GM10248 (cell line): ENCODE data around the gene NTRK3.

ENCODE experiments used
- CTCF ChIA-PET: fragments of 300-600 bp; sonication (Branson Sonifier 250); formaldehyde crosslinking; extraction: SDS; loops from one replicate; lab custom pipeline; 2021; ENCODE audit warnings: antibody characterized with exemption; lab: Yijun Ruan, JAX
- POLR2A ChIA-PET: fragments of 350-650 bp; sonication (Branson Sonifier 250); formaldehyde crosslinking; extraction: SDS; loops from one replicate; lab custom pipeline; 2020; ENCODE audit warnings: antibody characterized with exemption; lab: Yijun Ruan, JAX
- DNase-seq: peaks from one replicate; pipeline ENCODE4 v3.0.0; 2012; ENCODE audit errors: extremely low spot score
- TF ChIP-seq, protein P1 (sequence below): IDR thresholded peaks from 2 replicates; pipeline ENCODE4 v1.5.1; 2012; ENCODE audit warnings: mild to moderate bottlenecking, low read depth; ENCODE audit errors: extremely low read depth, missing control alignments, control extremely low read depth

The NTRK3 gene

GRCh38 chr15:88002706-88003105 is 253.8 kb downstream of the NTRK3 start:
- TF ChIP-seq, protein P1, sequence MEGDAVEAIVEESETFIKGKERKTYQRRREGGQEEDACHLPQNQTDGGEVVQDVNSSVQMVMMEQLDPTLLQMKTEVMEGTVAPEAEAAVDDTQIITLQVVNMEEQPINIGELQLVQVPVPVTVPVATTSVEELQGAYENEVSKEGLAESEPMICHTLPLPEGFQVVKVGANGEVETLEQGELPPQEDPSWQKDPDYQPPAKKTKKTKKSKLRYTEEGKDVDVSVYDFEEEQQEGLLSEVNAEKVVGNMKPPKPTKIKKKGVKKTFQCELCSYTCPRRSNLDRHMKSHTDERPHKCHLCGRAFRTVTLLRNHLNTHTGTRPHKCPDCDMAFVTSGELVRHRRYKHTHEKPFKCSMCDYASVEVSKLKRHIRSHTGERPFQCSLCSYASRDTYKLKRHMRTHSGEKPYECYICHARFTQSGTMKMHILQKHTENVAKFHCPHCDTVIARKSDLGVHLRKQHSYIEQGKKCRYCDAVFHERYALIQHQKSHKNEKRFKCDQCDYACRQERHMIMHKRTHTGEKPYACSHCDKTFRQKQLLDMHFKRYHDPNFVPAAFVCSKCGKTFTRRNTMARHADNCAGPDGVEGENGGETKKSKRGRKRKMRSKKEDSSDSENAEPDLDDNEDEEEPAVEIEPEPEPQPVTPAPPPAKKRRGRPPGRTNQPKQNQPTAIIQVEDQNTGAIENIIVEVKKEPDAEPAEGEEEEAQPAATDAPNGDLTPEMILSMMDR, result no peak
- no peak for DNase-seq
- ChIA-PET POLR2A (no interaction called here), CTCF (no interaction called here)

GRCh38 chr15:87998630-87999029 is 257.9 kb downstream of the NTRK3 start:
- CTCF ChIA-PET, result interaction anchor here (1.4 kb wide), 2 partner anchors 10 to 23 kb away, joined by 3 read pairs; no protein-coding TSS in a partner anchor
- DNase-seq, result no peak
- POLR2A ChIA-PET, result no interaction called here
- TF ChIP-seq, protein P1, result no peak

DNA sequence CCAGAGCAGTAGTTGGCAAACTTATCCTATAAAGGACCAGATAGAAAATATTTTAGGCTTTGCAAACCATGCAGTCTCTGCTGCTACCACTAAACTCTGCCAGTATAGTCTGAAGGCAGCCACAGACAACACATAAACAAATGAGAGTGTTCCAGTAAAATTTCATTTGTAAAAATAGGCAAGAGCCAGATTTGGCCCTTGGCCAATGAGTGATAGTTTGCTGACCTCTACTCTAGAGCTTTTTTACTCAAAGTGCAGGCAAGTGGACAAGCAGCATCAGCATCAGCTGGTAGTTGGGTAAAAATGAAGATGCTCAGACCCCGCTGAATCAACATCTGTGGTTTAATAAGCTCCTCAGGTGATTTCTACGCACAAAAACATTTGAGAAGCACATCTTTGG is 269.8 kb downstream of the NTRK3 start:
- CTCF ChIA-PET, result interaction anchor here (1.6 kb wide), 1 partner anchor 9 kb away, joined by 5 read pairs; no protein-coding TSS in a partner anchor
- POLR2A ChIA-PET, result no interaction called here
- DNase-seq, result no peak
- TF ChIP-seq, protein P1, result no peak

DNA sequence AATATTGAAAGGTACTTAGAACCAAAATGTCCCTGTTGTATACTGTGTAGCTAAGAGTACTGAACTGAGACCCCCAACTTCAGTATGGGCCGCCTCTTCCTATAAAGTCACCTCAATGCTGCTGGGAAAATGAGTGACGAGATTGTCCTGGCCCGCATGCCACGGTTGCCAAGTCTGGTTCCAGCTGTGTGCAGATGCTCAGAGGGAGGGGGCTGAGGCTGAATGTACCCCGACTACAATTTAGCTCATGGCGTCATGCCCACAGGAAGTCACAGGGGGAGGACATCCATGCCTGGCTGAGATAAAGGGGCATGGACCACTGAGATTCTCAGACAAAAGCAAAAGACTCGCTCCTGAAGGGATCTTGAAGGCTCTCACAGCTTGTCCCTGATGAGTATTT is 271.1 kb downstream of the NTRK3 start:
- no peak for DNase-seq
- CTCF ChIA-PET, result interaction anchor here (0.8 to 1.8 kb wide), 2 partner anchors 9 to 12 kb away, joined by 3 to 4 read pairs; no protein-coding TSS in a partner anchor
- TF ChIP-seq, protein P1, result no peak
- POLR2A ChIA-PET, result no interaction called here

DNA sequence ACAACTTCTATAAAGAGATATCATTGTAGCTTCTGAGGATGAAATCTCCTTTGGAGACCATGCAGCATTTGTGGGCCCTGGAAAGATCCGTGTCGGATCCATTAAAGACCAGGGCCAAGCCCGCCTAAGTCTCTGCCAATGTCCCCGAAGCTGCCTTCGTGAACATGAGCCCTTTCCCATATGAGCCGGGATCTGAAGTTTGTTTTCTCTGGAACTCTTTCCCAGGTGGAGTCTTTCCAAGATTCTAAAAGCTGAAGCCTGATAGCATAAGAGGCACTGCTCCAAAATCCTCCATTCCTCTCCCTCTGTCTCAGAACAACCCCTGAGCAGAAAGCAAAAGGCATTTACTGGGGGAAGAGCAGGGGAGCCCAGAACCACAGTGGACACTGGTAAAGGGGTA is 274.6 kb downstream of the NTRK3 start:
- DNase-seq, result no peak
- POLR2A ChIA-PET, result no interaction called here
- CTCF ChIA-PET, result no interaction called here
- TF ChIP-seq, protein P1, result no peak

GRCh38 chr15:87977907-87978306 is 278.6 kb downstream of the NTRK3 start:
- ChIA-PET CTCF (no interaction called here), POLR2A (no interaction called here)
- DNase-seq, result no peak
- TF ChIP-seq, protein P1, result no peak
